Hippocampal formation (tissue), 2 donors: ENCODE results near the gene RAB6B.

Experiments
- DNase-seq, 2 donors: peaks; one replicate each; lab custom pipeline; 2025; lab: John Stamatoyannopoulos, UW

Gene RAB6B

GRCh38 chr3:133835961-133836360 lies 59.7 kb downstream of the RAB6B start:
- no peak for DNase-seq

GRCh38 chr3:133835418-133835743 lies 60.3 kb downstream of the RAB6B start:
- DNase-seq = no peak

DNA sequence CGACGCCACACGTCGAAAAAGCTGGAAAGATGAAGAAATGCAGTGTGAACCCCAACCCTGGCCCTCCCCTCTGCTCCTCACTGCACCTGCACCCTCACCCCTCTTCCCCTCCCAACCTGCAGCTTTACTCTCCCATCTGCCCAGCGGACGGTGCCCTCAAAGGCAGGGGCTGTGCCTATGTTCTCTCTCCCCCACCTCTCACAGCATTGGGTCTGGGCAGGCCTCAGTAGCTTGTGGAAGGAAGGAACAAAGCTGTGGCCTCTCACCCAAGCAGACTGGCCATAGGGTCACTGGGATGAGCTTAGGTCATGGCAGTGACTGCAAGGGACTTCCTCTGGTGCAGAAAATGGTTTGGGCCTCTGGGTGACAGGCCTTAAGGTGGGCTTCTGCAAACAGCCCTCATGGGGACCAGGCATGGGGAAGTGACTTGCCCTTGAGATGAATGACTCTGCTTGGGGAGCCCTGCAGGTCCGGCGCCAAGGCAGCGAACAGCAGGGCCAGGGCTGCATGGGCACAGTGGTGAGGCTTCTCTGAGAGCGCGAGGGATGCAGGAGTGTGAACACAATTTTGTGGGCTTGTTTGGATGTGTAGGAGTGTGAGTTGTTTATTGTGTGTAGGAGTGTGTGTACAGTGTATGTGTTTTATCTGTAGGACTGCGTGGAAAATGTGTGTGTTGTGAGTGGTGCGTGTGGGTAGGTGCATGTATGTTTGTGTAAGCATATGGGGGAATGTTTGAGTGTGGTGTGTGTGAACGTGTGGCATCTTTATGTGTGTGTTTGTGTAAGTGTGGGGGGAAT lies 60.9 kb downstream of the RAB6B start:
- DNase-seq = no peak

- DNase-seq = no peak
These were observed 61.6 kb downstream of the RAB6B start for GRCh38 chr3:133833880-133834620.

DNA sequence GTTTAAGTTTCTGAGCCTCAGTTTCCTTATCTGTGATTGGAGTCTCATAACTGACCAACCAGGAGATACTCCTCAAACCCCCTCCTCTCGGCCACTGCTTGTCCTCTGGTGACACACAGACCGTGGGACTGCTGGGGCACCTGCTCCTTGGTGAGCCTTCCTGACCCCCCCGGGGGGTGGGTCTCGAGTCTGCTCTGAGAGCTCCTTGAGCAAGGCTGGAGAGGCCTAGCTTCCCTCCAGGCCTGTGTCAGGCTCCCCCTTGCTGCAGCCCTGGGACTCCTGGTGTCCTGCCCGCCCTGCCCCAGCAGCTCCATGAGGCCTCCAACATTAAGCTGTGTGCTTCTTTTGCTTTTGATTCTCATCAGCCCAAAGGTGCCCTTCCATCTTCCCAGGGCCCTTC lies 62.4 kb downstream of the RAB6B start:
- no peak for DNase-seq

DNA sequence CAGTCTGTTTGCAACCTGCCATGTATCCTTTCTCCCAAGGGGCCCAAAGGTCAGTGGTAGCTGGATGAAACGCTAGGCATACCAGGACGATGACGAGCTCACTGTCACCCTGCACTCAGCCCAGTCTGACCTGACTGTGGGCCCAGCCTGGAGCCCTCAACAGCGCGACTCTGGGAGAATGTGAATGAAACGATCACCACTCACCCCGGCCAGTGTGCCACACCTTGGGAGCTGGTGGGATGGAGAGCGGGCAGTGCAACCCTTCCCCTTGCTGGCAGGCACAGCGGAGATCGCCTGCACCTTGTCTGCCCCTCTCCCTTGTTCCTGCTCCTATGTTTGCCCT lies 62.9 kb downstream of the RAB6B start:
- DNase-seq = no peak

- DNase-seq = no peak
These were observed 63.5 kb downstream of the RAB6B start for GRCh38 chr3:133831966-133832801.

DNA sequence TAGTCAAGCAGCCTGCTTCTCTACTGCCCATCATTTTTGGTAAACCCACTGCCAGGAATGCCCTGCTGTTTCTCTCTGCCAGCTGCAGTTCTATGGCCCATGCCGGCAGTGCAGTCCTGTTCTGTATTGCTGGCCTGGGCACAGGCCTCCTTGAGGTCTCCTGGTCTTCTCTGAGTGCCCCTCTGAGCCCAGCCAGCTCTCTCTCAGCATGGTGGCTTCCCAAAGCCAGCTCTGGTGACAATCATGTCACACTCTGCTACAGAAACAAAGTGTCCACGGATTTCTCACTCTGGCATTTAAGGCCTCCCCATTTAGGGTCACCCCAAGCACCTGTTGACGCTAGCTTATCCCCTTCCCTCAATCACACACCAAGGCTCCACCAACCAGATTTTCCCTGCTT lies 65.6 kb downstream of the RAB6B start:
- DNase-seq = no peak

DNA sequence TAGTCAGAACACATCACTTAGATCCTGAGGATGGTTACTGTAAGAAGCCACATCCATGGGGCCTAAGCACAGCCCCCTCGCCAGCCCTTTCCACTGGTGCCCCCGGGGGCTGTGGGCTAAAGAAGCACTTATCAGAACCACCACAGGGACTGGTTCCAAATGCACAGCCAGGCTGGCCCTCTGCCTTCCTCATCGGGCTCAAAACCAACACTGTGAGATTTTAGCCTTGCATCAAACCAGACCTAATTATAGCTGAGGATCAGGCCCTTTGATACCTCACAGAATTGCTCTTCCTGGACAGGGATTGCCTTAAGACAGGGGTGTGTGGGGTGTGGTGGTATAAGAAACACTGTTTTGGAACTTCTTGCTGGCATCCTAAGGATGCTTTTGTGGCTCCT lies 66.4 kb downstream of the RAB6B start:
- no peak for DNase-seq

- DNase-seq = no peak
These were observed 66.9 kb downstream of the RAB6B start for GRCh38 chr3:133828576-133829309.

GRCh38 chr3:133827684-133828083 lies 68.0 kb downstream of the RAB6B start:
- DNase-seq = no peak

DNA sequence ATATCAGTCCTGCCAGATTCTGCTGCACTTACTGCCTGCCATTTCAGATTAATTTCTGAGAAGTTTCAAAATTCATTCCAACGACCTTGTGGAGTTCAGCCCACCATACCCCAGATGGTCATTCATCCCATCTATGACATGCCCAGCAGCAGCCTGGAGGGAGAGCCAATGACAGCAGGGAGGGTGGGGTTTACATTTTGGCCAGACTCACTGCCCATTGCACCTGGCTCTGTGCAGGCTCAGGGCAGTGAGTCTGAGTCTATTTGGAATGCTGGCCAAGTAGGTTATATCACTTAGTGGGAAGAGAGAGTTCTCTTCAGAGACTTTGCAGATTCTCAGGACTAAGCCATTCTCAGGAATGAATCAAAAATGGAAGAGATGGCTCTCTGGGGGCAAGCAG lies 68.5 kb downstream of the RAB6B start:
- no peak for DNase-seq

GRCh38 chr3:133825969-133826727 lies 69.5 kb downstream of the RAB6B start:
- no peak for DNase-seq

- DNase-seq = no peak
These were observed 70.7 kb downstream of the RAB6B start for GRCh38 chr3:133824961-133825485.

DNA sequence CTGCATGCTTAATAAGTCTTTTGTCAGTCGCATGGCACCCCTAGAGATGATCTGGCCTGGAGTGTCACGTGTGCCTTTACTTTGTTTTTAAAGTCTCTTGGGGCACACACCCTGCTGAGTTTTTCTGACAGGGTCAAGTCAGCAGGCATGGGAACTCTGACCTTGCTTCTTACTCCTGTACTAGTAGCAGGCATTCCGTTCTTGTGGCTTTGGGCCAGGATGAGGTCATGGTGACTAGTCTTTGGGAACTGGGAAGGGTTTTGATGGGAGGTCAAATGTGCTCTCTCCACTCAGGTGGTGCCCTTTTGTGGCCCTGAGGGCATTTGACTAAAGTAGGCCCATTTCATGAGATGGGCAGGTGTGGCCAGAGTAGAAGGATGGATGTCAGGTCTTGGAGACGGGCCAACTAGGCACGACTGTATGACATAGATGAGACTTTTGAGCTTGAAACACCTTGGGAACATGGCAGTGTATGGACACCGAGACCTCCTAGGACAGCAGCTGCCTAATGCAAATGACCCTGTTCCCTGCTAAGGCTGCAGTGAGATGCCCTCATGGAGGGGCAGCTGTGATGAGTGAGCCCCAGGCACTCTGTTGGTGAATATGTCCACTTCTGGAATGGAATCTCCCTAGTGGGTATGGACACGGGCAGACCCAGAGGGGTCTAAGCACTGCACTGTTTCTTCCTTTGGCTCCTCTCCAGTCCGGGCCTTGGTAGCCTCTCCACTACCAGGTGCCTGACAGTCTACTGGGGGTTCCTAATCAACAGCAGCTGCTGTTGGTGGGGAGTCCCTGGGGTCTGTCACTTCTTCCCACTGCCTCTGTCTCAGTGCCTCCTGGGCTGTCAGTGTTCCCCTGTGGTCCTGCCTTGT lies 73.7 kb downstream of the RAB6B start:
- no peak for DNase-seq

- no peak for DNase-seq
These were observed 74.6 kb downstream of the RAB6B start for GRCh38 chr3:133820889-133821675.

- no peak for DNase-seq
These were observed 75.6 kb downstream of the RAB6B start for GRCh38 chr3:133820129-133820528.

GRCh38 chr3:133815386-133815785 lies 80.3 kb downstream of the RAB6B start:
- DNase-seq = no peak

GRCh38 chr3:133812872-133813271 lies 82.8 kb downstream of the RAB6B start:
- no peak for DNase-seq
